ENCODE measurements around the gene MYO19. TPM values are rescaled to one million over a fixed set of nuclear protein-coding genes. Genes with fewer than 3 reads are reported as not detected.

MYO19 gene
- total RNA-seq (2022; extraction: Qiagen RNA extraction; ENCODE audit: low read depth): 53.1 to 62.3 TPM (median 58.0 TPM) in 5 replicates

GRCh38 chr17:36534840-36535668, at the start of gene MYO19, which contains the start of gene PIGW:
Gene MYO19, minus strand, starts transcription at chr17:36534868. Its CDS starts 2,330 bp downstream, at chr17:36532538.
Gene PIGW, plus strand, starts transcription at chr17:36534987. Its CDS starts 2,115 bp downstream, at chr17:36537102.

GRCh38 chr17:36544307-36545076, 9.8 kb upstream of the MYO19 start, which contains the start of gene GGNBP2:
Gene GGNBP2, plus strand, starts transcription at chr17:36544919. Its CDS starts 806 bp downstream, at chr17:36545725.

GRCh38 chr17:36486204-36487194, 48.2 kb downstream of the MYO19 start, which contains the start of gene ZNHIT3:
Gene ZNHIT3, plus strand, starts transcription at chr17:36486681. Its CDS starts 19 bp downstream, at chr17:36486700.

Other genes with a start within 250 kb of the MYO19 start
- gene TBC1D3G, start 211.0 kb downstream of the MYO19 start, total RNA-seq (2022; extraction: Qiagen RNA extraction; ENCODE audit: low read depth): 0.07 TPM in 1 of 5 replicates, not detected in the others
- gene TBC1D3H, start 146.4 kb downstream of the MYO19 start, total RNA-seq (2022; extraction: Qiagen RNA extraction; ENCODE audit: low read depth): not detected in 5 replicates
- gene ZNHIT3, start 48.2 kb downstream of the MYO19 start, total RNA-seq (2022; extraction: Qiagen RNA extraction; ENCODE audit: low read depth): 77.3 to 89.6 TPM (median 82.2 TPM) in 5 replicates
- gene PIGW, start 119 bp upstream of the MYO19 start, total RNA-seq (2022; extraction: Qiagen RNA extraction; ENCODE audit: low read depth): 15.9 to 27.0 TPM (median 24.8 TPM) in 5 replicates
- 45.3 to 64.0 TPM (median 57.8 TPM) in 5 replicates for gene GGNBP2, start 10.1 kb upstream of the MYO19 start, total RNA-seq (2022; extraction: Qiagen RNA extraction; ENCODE audit: low read depth)
- 6.1 to 9.6 TPM (median 9.3 TPM) in 5 replicates for gene DHRS11, start 57.0 kb upstream of the MYO19 start, total RNA-seq (2022; extraction: Qiagen RNA extraction; ENCODE audit: low read depth)
- gene MRM1, start 66.7 kb upstream of the MYO19 start, total RNA-seq (2022; extraction: Qiagen RNA extraction; ENCODE audit: low read depth): 12.1 to 20.5 TPM (median 18.6 TPM) in 5 replicates